Fibroblast of lung (primary cell): ENCODE results near the gene TRAPPC14. TPM values are rescaled to one million over a fixed set of nuclear protein-coding genes. Genes with fewer than 3 reads are reported as not detected.
A peak's percentile ranks its signal among the peaks of the same experiment; 100 is the strongest.

Source experiments
- DNase-seq, 2 donors: peaks; one replicate each; pipeline versions ENCODE4 v3.0.0 to v3.0.0-alpha.2; 2010; ENCODE audit warnings: low read depth in 2 of 2
- H2AFZ ChIP-seq: 2 replicates; pipeline ENCODE4 v1.5.1; 2012; ENCODE audit warnings: low read length, control low read depth, inconsistent platforms
- H3K27ac ChIP-seq: 2 replicates; pipeline ENCODE4 v1.5.1; 2011; ENCODE audit warnings: low read length, control low read depth; ENCODE audit not compliant: insufficient read depth
- H3K27me3 ChIP-seq: 2 replicates; pipeline ENCODE4 v1.5.1; 2011; ENCODE audit warnings: mild to moderate bottlenecking, low read length; ENCODE audit not compliant: control insufficient read depth, insufficient read depth
- H3K36me3 ChIP-seq: 2 replicates; pipeline ENCODE4 v1.5.1; 2011; ENCODE audit warnings: low read length; ENCODE audit not compliant: control insufficient read depth, insufficient read depth
- H3K4me1 ChIP-seq: 2 replicates; pipeline ENCODE4 v1.5.1; 2011; ENCODE audit warnings: low read length; ENCODE audit not compliant: control insufficient read depth, insufficient read depth; ENCODE audit errors: extremely low read depth
- H3K4me2 ChIP-seq: 2 replicates; pipeline ENCODE4 v1.5.1; 2011; ENCODE audit warnings: low read length, control low read depth; ENCODE audit not compliant: insufficient read depth; ENCODE audit errors: extremely low read depth
- H3K4me3 ChIP-seq, 4 experiments: fragments of 200-600 bp in 1 of 4; sonication (generic) in 1 of 4; replicated peaks in 1 of 4; 2 replicates each; pipeline ENCODE4 v1.5.1; 2011 to 2016; ENCODE audit warnings: low read length in 4 of 4, low read depth in 3 of 4, mild to moderate bottlenecking in 3 of 4, control low read depth in 2 of 4, inconsistent platforms in 1 of 4, mixed read lengths in 1 of 4; ENCODE audit not compliant: insufficient read depth in 1 of 4; ENCODE audit errors: control extremely low read depth in 1 of 4
- H3K79me2 ChIP-seq: 2 replicates; pipeline ENCODE4 v1.5.1; 2012; ENCODE audit warnings: mild to moderate bottlenecking, low read length, inconsistent platforms; ENCODE audit not compliant: control insufficient read depth, insufficient read depth
- H3K9ac ChIP-seq: 2 replicates; pipeline ENCODE4 v1.5.1; 2011; ENCODE audit warnings: mild to moderate bottlenecking, low read length, control low read depth; ENCODE audit not compliant: insufficient read depth
- H3K9me3 ChIP-seq: 2 replicates; pipeline ENCODE4 v1.5.1; 2012; ENCODE audit warnings: low read depth, low read length; ENCODE audit not compliant: control insufficient read depth, insufficient read depth
- H4K20me1 ChIP-seq: 2 replicates; pipeline ENCODE4 v1.5.1; 2011; ENCODE audit warnings: low read length; ENCODE audit not compliant: control insufficient read depth, insufficient read depth; ENCODE audit errors: extremely low read depth
- EZH2 ChIP-seq: IDR thresholded peaks from 2 replicates; pipeline ENCODE4 v1.5.1; 2012; ENCODE audit warnings: low read length, control low read depth, mild to moderate bottlenecking; ENCODE audit errors: missing control alignments
- polyA plus RNA-seq, 2 donors: library from polyadenylated mRNA; depleted of rRNA in 1 of 2; stranded (reverse) in 1 of 2; unstranded in 1 of 2; fragments of >200 nt; gene quantifications; 2 replicates each; pipeline ENCODE4 v1.2.1, GENCODE V29; 2011 to 2012; ENCODE audit warnings: missing spikeins in 1 of 2
- total RNA-seq: library from RNA; depleted of rRNA; stranded (reverse); fragments of >200 nt; gene quantifications from 2 replicates; pipeline ENCODE4 v1.2.1, GENCODE V29; 2014
- TF ChIP-seq, protein P1 (sequence below), 2 donors: IDR thresholded peaks in 1 of 2; conservative IDR thresholded peaks in 1 of 2; 1 replicate in 1 of 2; 2 replicates in 1 of 2; pipeline ENCODE4 v1.5.1; 2011 to 2012; ENCODE audit warnings: low read length in 2 of 2, control low read depth in 1 of 2, inconsistent platforms in 1 of 2, low read depth in 1 of 2, mild to moderate bottlenecking in 1 of 2

The TRAPPC14 gene
- total and polyA plus RNA-seq, 2 donors (not counting 1 experiment from before 2014, with no cell fraction given) = 1.9 to 5.9 TPM

DNA sequence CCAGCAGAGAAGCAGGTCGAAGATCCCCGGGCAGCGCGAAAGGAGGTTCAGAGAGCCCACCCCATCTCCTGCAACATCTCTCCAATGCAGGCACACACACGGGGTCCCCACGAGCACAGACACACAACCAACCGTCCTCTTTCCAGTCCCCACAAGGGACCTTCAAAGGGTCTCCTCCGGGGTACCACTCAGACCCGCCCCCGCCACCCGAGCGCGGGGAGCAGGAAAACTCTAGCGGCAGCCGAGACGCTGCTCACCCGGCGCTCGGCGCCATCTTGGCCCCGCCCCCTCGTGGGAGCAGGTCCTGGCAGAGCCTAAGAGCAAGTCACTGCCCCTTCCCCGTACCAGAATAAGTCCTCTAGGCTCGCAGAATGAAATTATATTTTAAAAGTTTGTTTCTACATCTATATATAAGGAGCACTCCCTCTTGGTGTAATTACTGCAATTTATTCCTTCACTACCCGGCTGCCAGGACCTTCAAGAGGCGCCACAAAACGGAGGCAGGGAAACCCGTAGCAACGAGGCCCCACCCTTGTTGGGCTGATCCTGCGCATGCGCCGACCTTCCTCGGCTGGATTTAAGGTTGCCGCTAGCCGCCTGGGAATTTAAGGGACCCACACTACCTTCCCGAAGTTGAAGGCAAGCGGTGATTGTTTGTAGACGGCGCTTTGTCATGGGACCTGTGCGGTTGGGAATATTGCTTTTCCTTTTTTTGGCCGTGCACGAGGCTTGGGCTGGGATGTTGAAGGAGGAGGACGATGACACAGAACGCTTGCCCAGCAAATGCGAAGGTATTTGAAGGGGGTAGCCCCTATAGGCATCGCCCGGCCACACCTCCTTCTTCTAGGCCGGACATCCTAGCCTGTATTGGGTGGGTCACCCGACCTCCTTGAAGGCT, 39.2 kb downstream of the TRAPPC14 start, which contains the start of the genes CNPY4 and TAF6:
CNPY4 (plus strand) TSS at position 563 of the 898 bp plus-strand sequence; CDS start at position 674, 111 bp downstream.
TAF6 (minus strand) TSS at position 287 of the 898 bp plus-strand sequence. CDS start 5,149 bp downstream, outside the sequence.
- peak within 1 kb of the TSS; percentile 63 for H3K9ac ChIP-seq
- H3K4me3 ChIP-seq = peak within 1 kb of the TSS; percentile 79 to 98 (median 94)
- peak; percentile 92 to 97 for DNase-seq
- peaks cover 16% of the 10 kb centered on the region for H3K79me2 ChIP-seq
- peak within 1 kb of the TSS; percentile 88 for H3K4me2 ChIP-seq
- no peak for TF ChIP-seq EZH2
- TF ChIP-seq, protein P1, sequence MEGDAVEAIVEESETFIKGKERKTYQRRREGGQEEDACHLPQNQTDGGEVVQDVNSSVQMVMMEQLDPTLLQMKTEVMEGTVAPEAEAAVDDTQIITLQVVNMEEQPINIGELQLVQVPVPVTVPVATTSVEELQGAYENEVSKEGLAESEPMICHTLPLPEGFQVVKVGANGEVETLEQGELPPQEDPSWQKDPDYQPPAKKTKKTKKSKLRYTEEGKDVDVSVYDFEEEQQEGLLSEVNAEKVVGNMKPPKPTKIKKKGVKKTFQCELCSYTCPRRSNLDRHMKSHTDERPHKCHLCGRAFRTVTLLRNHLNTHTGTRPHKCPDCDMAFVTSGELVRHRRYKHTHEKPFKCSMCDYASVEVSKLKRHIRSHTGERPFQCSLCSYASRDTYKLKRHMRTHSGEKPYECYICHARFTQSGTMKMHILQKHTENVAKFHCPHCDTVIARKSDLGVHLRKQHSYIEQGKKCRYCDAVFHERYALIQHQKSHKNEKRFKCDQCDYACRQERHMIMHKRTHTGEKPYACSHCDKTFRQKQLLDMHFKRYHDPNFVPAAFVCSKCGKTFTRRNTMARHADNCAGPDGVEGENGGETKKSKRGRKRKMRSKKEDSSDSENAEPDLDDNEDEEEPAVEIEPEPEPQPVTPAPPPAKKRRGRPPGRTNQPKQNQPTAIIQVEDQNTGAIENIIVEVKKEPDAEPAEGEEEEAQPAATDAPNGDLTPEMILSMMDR (conservative IDR thresholded peaks at IDR 0.05 in 1 of 2, IDR thresholded peaks at IDR 0.05 in 1 of 2; ENCODE audit: low read depth in 1 of 2, low read length in 2 of 2) = no peak
- no peaks in the 10 kb centered on the region for H3K27me3 ChIP-seq
- peaks cover 3% of the 10 kb centered on the region for H3K4me1 ChIP-seq
- no peaks in the 10 kb centered on the region for H3K9me3 ChIP-seq
- H3K36me3 ChIP-seq = peaks cover 2% of the 10 kb centered on the region
- H4K20me1 ChIP-seq = no peaks in the 10 kb centered on the region
- peak within 1 kb of the TSS; percentile 89 for H3K27ac ChIP-seq
- H2AFZ ChIP-seq = peak within 1 kb of the TSS; percentile 97

DNA sequence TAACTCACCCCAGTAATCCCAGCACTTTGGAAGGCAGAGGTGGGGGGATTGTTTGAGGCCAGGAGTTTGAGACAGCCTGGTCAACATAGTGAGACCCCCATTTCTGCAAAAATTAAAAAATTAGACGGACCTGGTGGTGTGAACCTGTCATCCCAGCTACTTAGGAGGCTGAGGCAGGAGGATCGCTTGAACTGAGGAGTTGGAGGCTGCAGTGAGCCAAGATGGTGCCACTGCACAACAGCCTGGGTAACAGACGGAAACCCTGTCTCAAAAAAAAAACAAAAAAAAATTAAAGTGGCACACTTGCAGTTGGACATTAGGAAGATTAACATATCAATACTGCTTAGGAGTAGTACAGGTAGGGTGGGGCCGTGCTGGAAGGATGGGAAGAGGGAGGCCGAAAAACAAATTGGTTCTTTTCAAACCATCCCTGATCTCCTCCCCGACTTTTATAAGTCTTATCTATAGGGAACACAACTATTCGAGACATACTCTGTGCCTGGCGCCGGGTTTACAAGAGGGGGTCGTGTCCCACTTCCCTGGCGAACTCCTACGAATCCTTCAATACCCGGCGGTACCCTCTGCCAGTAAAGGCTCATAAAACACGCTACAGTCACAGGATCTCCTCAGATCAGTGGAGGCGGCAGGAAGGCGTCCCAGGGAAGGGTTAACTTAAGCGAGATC, 40.0 kb downstream of the TRAPPC14 start:
- Histone ChIP-seq H3K79me2 (peaks cover 16% of the 10 kb centered on the region), H3K4me3 (peak overlapping the region; percentile 79 to 98 (median 94)), H2AFZ (peak overlapping the region; percentile 97), H3K27ac (peak overlapping the region; percentile 89), H3K4me2 (peak overlapping the region; percentile 88), H3K9me3 (no peaks in the 10 kb centered on the region), H3K27me3 (no peaks in the 10 kb centered on the region), H3K9ac (peak overlapping the region; percentile 63), H3K4me1 (peaks cover 3% of the 10 kb centered on the region), H3K36me3 (peaks cover 5% of the 10 kb centered on the region), H4K20me1 (no peaks in the 10 kb centered on the region)
- no peak for DNase-seq
- TF ChIP-seq, protein P1 (conservative IDR thresholded peaks at IDR 0.05 in 1 of 2, IDR thresholded peaks at IDR 0.05 in 1 of 2; ENCODE audit: low read depth in 1 of 2, low read length in 2 of 2) = no peak
- no peak for TF ChIP-seq EZH2

DNA sequence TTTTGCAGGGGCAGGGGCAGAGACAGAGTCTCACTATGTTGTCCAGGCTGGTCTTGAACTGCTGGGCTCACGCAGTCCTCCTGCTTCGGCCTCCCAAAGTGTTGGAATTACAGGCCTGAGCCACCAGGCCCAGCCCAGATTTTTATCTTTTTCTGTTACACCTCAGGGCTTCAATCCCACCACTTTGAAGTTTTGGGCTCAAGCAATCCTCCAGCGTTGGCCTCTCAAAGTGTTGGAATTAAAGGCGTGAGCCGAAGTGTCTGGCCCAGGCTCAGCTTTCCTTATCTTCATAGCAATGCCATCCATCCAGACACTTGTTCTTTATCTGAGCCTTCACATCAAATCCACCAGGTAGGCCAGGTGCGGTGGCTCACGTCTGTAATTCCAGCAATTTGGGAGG, 43.5 kb downstream of the TRAPPC14 start:
- Histone ChIP-seq H3K27ac (no peak overlapping the region), H4K20me1 (no peaks in the 10 kb centered on the region), H3K79me2 (peaks cover 9% of the 10 kb centered on the region)

More for the DNA sequence above, 43.5 kb downstream of the TRAPPC14 start:
- H3K9ac ChIP-seq = no peak overlapping the region
- no peaks in the 10 kb centered on the region for H3K9me3 ChIP-seq
- no peaks in the 10 kb centered on the region for H3K27me3 ChIP-seq
- TF ChIP-seq, protein P1 (conservative IDR thresholded peaks at IDR 0.05 in 1 of 2, IDR thresholded peaks at IDR 0.05 in 1 of 2; ENCODE audit: low read depth in 1 of 2, low read length in 2 of 2) = no peak
- no peak for TF ChIP-seq EZH2
- H2AFZ ChIP-seq = no peak overlapping the region
- H3K4me3 ChIP-seq = no peak overlapping the region
- no peak for DNase-seq
- no peaks in the 10 kb centered on the region for H3K4me1 ChIP-seq
- H3K36me3 ChIP-seq = peaks cover 17% of the 10 kb centered on the region
- H3K4me2 ChIP-seq = no peak overlapping the region
